Tibial nerve (tissue), 4 donors: ENCODE data around the gene TSPAN7. TPM values are rescaled to one million over a fixed set of nuclear protein-coding genes. Genes with fewer than 3 reads are reported as not detected.

ENCODE experiments used
- DNase-seq, 2 donors: peaks; one replicate each; pipeline ENCODE4 v3.0.0-alpha.2; 2019; ENCODE audit warnings: low spot score in 2 of 2
- H3K27ac ChIP-seq, 4 donors: fragments of 200-600 bp; sonication (generic) in 3 of 4; one replicate each; pipeline ENCODE4 v1.5.1; 2017 to 2019; ENCODE audit warnings: mild to moderate bottlenecking in 1 of 4
- H3K27me3 ChIP-seq, 2 donors: fragments of 200-600 bp; sonication (generic) in 1 of 2; one replicate each; pipeline versions ENCODE4 v1.5.1 to v1.6.0; 2017 to 2019
- H3K36me3 ChIP-seq, 3 donors: fragments of 200-600 bp; sonication (generic); one replicate each; pipeline ENCODE4 v1.5.1; 2018 to 2019
- H3K4me1 ChIP-seq, 4 donors: fragments of 200-600 bp; sonication (generic) in 3 of 4; one replicate each; pipeline ENCODE4 v1.5.1; 2017 to 2019
- H3K4me3 ChIP-seq, 4 donors: fragments of 200-600 bp; sonication (generic) in 3 of 4; one replicate each; pipeline ENCODE4 v1.5.1; 2017 to 2019; ENCODE audit warnings: mild to moderate bottlenecking in 1 of 4, moderate library complexity in 1 of 4
- H3K9me3 ChIP-seq, 4 donors: fragments of 200-600 bp; sonication (generic) in 3 of 4; one replicate each; pipeline ENCODE4 v1.5.1; 2017 to 2019
- CTCF ChIP-seq, 5 experiments: fragments of 200-600 bp in 3 of 5; fragments of 450-650 bp in 2 of 5; sonication (generic) in 3 of 5; IDR thresholded peaks; one replicate each; pipeline ENCODE4 v1.5.1; 2016 to 2019; ENCODE audit warnings: antibody characterized with exemption in 5 of 5, mild to moderate bottlenecking in 3 of 5, moderate library complexity in 2 of 5
- EP300 ChIP-seq, 2 donors: sonication (generic); formaldehyde crosslinking; IDR thresholded peaks; one replicate each; pipeline ENCODE4 v1.6.1; 2017; ENCODE audit warnings: antibody characterized with exemption in 2 of 2, mild to moderate bottlenecking in 1 of 2
- POLR2A ChIP-seq, 2 donors: fragments of 450-650 bp; IDR thresholded peaks; one replicate each; pipeline ENCODE4 v1.6.1; 2017; ENCODE audit warnings: antibody characterized with exemption in 2 of 2, mild to moderate bottlenecking in 2 of 2, moderate library complexity in 2 of 2
- WGBS, 2 donors: methylation state at CpG; one replicate each; pipeline ENCODE4 v1.1.5; 2018; 5-methylcytosine and 5-hydroxymethylcytosine counted together
- total RNA-seq, 4 donors: library from RNA; depleted of rRNA; stranded (reverse); fragments of >200 nt; gene quantifications; one replicate each; pipeline ENCODE4 v1.1.0, GENCODE V29; 2016

Gene TSPAN7
- total RNA-seq, 4 donors from 2014 or later, result 28.5 to 68.2 (median 40.5) TPM

GRCh38 chrX:38628587-38628986 lies 67.2 kb downstream of the TSPAN7 start:
- TF ChIP-seq POLR2A (IDR thresholded peaks at IDR 0.05), result no peak
- no peak for TF ChIP-seq EP300 (IDR thresholded peaks at IDR 0.05)
- TF ChIP-seq CTCF (IDR thresholded peaks at IDR 0.05), result no peak
- H3K36me3 ChIP-seq, result no peaks in the 10 kb centered on the region

GRCh38 chrX:38632516-38632915 lies 71.2 kb downstream of the TSPAN7 start:
- no peaks in the 10 kb centered on the region for H3K27me3 ChIP-seq
- peak overlapping the region in 1 of 4 donors; percentile 3 for H3K4me3 ChIP-seq
- H3K4me1 ChIP-seq, result no peaks in the 10 kb centered on the region
- no peak overlapping the region for H3K27ac ChIP-seq
- H3K9me3 ChIP-seq, result no peaks in the 10 kb centered on the region
- WGBS, 2 donors, result 42 to 51% methylated on average over 2 of the region's 2 CpGs
- TF ChIP-seq POLR2A (IDR thresholded peaks at IDR 0.05), result no peak
- no peak for TF ChIP-seq EP300 (IDR thresholded peaks at IDR 0.05)
- TF ChIP-seq CTCF (IDR thresholded peaks at IDR 0.05), result no peak
- no peak for DNase-seq
- H3K36me3 ChIP-seq, result no peaks in the 10 kb centered on the region

More at GRCh38 chrX:38628587-38628986, 67.2 kb downstream of the TSPAN7 start:
- DNase-seq, result no peak
- Histone ChIP-seq H3K9me3 (no peaks in the 10 kb centered on the region), H3K4me3 (no peak overlapping the region), H3K27ac (no peak overlapping the region), H3K27me3 (peaks cover 0 to 3% of the 10 kb centered on the region in 2 donors), H3K4me1 (no peaks in the 10 kb centered on the region)

GRCh38 chrX:38634665-38635064 lies 73.3 kb downstream of the TSPAN7 start:
- H3K36me3 ChIP-seq, result no peaks in the 10 kb centered on the region
- DNase-seq, result no peak
- WGBS, 2 donors, result 73 to 93% methylated on average over 2 of the region's 2 CpGs
- H3K27me3 ChIP-seq, result no peaks in the 10 kb centered on the region
- H3K27ac ChIP-seq, result no peak overlapping the region
- TF ChIP-seq CTCF (IDR thresholded peaks at IDR 0.05), result no peak
- TF ChIP-seq POLR2A (IDR thresholded peaks at IDR 0.05), result no peak
- TF ChIP-seq EP300 (IDR thresholded peaks at IDR 0.05), result no peak
- H3K4me1 ChIP-seq, result no peaks in the 10 kb centered on the region
- H3K4me3 ChIP-seq, result no peak overlapping the region
- H3K9me3 ChIP-seq, result no peaks in the 10 kb centered on the region

- Histone ChIP-seq H3K27me3 (peaks cover 0 to 4% of the 10 kb centered on the region in 2 donors), H3K9me3 (no peaks in the 10 kb centered on the region), H3K36me3 (no peaks in the 10 kb centered on the region), H3K4me3 (no peak overlapping the region), H3K27ac (no peak overlapping the region), H3K4me1 (no peaks in the 10 kb centered on the region)
- no peak for DNase-seq
- WGBS, 2 donors, result 50 to 60% methylated on average over 8 of the region's 8 CpGs
- TF ChIP-seq EP300 (IDR thresholded peaks at IDR 0.05) (no peak), POLR2A (IDR thresholded peaks at IDR 0.05) (no peak), CTCF (IDR thresholded peaks at IDR 0.05) (no peak)
Measured at GRCh38 chrX:38636949-38637819, 75.8 kb downstream of the TSPAN7 start.

- H3K27me3 ChIP-seq, result peaks cover 0 to 4% of the 10 kb centered on the region in 2 donors
Measured at GRCh38 chrX:38638952-38639529, 77.7 kb downstream of the TSPAN7 start.

More at GRCh38 chrX:38638952-38639529, 77.7 kb downstream of the TSPAN7 start:
- H3K4me3 ChIP-seq, result no peak overlapping the region
- H3K9me3 ChIP-seq, result no peaks in the 10 kb centered on the region
- H3K27ac ChIP-seq, result no peak overlapping the region
- DNase-seq, result no peak
- H3K4me1 ChIP-seq, result no peaks in the 10 kb centered on the region
- WGBS, 2 donors, result 63 to 83% methylated on average over 5 of the region's 5 CpGs
- TF ChIP-seq CTCF (IDR thresholded peaks at IDR 0.05), result no peak
- TF ChIP-seq EP300 (IDR thresholded peaks at IDR 0.05), result no peak
- no peak for TF ChIP-seq POLR2A (IDR thresholded peaks at IDR 0.05)
- no peaks in the 10 kb centered on the region for H3K36me3 ChIP-seq
